Thymus (tissue), 11 donors: ENCODE results near the gene ZDHHC13. TPM values are rescaled to one million over a fixed set of nuclear protein-coding genes. Genes with fewer than 3 reads are reported as not detected.

Experiments
- DNase-seq, 9 donors: peaks; one replicate each; pipeline ENCODE4 v3.0.0-alpha.2; 2013; ENCODE audit warnings: low spot score in 9 of 9, low read depth in 6 of 9, missing footprints in 1 of 9
- H3K27ac ChIP-seq, 2 donors: one replicate each; pipeline ENCODE4 v1.5.1; 2013; ENCODE audit warnings: control low read depth in 1 of 2, low read depth in 1 of 2, low read length in 1 of 2, mild to moderate bottlenecking in 1 of 2, moderate library complexity in 1 of 2
- H3K27me3 ChIP-seq, 2 donors: one replicate each; pipeline ENCODE4 v1.5.1; 2013; ENCODE audit warnings: low read length in 1 of 2; ENCODE audit not compliant: control insufficient read depth in 2 of 2, insufficient read depth in 1 of 2
- H3K36me3 ChIP-seq, 2 donors: one replicate each; pipeline ENCODE4 v1.5.1; 2013; ENCODE audit warnings: low read length in 1 of 2, mild to moderate bottlenecking in 1 of 2, moderate library complexity in 1 of 2; ENCODE audit not compliant: control insufficient read depth in 2 of 2, insufficient read depth in 2 of 2
- H3K4me1 ChIP-seq, 2 donors: one replicate each; pipeline ENCODE4 v1.5.1; 2013; ENCODE audit warnings: low read length in 2 of 2; ENCODE audit not compliant: control insufficient read depth in 2 of 2, insufficient read depth in 2 of 2
- H3K4me3 ChIP-seq, 2 donors: one replicate each; pipeline ENCODE4 v1.5.1; 2013; ENCODE audit warnings: low read length in 2 of 2, control low read depth in 1 of 2, mild to moderate bottlenecking in 1 of 2
- H3K9me3 ChIP-seq, 2 donors: one replicate each; pipeline ENCODE4 v1.5.1; 2013; ENCODE audit warnings: low read length in 1 of 2, mild to moderate bottlenecking in 1 of 2; ENCODE audit not compliant: control insufficient read depth in 2 of 2, insufficient read depth in 1 of 2
- WGBS: extraction: QIAGEN DNeasy Blood & Tissue Kit; methylation state at CpG from one replicate; pipeline ENCODE4 v1.1.7; 2013; 5-methylcytosine and 5-hydroxymethylcytosine counted together
- polyA plus RNA-seq: library from polyadenylated mRNA; stranded (reverse); fragments of 200-250 nt; gene quantifications from one replicate; pipeline ENCODE4 v1.2.3, GENCODE V29; 2013
- total RNA-seq: library from RNA; stranded (reverse); fragments of 120-200 nt; gene quantifications from one replicate; pipeline ENCODE4 v1.2.4, GENCODE V29; 2013
- donor health status: healthy.

ZDHHC13 gene
- total and polyA plus RNA-seq, 2 donors: 15.7 to 23.6 TPM

- 65% methylated on average over 3 of the region's 3 CpGs for WGBS
- Histone ChIP-seq H3K27ac (no peak overlapping the region), H3K4me1 (no peaks in the 10 kb centered on the region), H3K27me3 (no peaks in the 10 kb centered on the region), H3K4me3 (no peak overlapping the region), H3K9me3 (no peaks in the 10 kb centered on the region), H3K36me3 (peaks cover 0 to 13% of the 10 kb centered on the region in 2 donors)
- no peak for DNase-seq
Measured at GRCh38 chr11:19145319-19145718, 28.4 kb downstream of the ZDHHC13 start.

DNA sequence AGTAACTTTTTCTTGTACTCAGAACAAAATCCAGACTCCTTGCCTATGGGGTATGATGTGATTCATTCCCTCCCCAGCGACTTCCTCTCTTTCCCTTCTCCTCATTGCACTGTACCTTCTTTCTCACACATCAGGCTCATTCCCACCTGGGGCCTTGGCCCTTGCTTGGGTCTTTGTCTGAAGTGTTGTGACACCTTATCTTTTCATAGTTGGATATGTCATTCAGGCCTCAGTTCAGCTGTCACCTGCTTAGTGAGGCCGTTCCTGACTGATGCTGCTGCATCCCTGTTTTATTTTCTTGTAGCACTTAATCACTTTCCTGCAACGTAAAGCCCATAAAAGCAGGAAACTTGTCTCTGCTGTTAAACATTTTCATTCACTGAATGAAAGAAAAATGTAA is 39.9 kb downstream of the ZDHHC13 start:
- Histone ChIP-seq H3K4me3 (no peak overlapping the region), H3K9me3 (no peaks in the 10 kb centered on the region), H3K4me1 (no peaks in the 10 kb centered on the region), H3K27me3 (no peaks in the 10 kb centered on the region), H3K36me3 (peaks cover 9 to 12% of the 10 kb centered on the region in 2 donors), H3K27ac (no peak overlapping the region)
- WGBS: 64% methylated on average over 3 of the region's 3 CpGs
- DNase-seq: no peak

GRCh38 chr11:19160847-19161246 is 43.9 kb downstream of the ZDHHC13 start:
- no peaks in the 10 kb centered on the region for H3K9me3 ChIP-seq
- DNase-seq: no peak
- peaks cover 14% of the 10 kb centered on the region in 2 donors for H3K36me3 ChIP-seq
- H3K27ac ChIP-seq: no peak overlapping the region
- no peaks in the 10 kb centered on the region for H3K27me3 ChIP-seq
- WGBS: 99% methylated on average over 6 of the region's 6 CpGs
- no peak overlapping the region for H3K4me3 ChIP-seq
- H3K4me1 ChIP-seq: no peaks in the 10 kb centered on the region

DNA sequence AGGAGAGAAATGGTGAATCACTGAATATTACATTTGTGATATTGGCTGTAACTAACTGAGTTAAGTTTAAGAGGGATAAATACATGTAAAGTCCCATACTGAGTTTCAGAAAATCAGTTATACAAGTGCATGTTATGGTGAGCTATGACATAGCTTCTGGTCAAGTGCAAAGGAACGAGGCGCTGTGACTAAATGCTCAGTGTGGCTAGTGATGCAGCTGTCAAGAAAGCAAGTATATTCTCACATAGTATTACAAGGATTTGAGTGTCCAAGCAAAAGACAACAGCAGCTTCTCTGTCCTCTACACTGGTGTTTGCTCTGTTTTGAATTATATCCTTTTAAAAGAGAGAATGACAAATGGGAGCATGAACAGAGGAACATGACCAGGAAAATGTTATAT is 44.7 kb downstream of the ZDHHC13 start:
- WGBS: 100% methylated on average over 2 of the region's 2 CpGs
- Histone ChIP-seq H3K27me3 (no peaks in the 10 kb centered on the region), H3K4me3 (no peak overlapping the region), H3K9me3 (no peaks in the 10 kb centered on the region), H3K27ac (no peak overlapping the region), H3K4me1 (no peaks in the 10 kb centered on the region), H3K36me3 (peaks cover 13% of the 10 kb centered on the region in 2 donors)
- no peak for DNase-seq

DNA sequence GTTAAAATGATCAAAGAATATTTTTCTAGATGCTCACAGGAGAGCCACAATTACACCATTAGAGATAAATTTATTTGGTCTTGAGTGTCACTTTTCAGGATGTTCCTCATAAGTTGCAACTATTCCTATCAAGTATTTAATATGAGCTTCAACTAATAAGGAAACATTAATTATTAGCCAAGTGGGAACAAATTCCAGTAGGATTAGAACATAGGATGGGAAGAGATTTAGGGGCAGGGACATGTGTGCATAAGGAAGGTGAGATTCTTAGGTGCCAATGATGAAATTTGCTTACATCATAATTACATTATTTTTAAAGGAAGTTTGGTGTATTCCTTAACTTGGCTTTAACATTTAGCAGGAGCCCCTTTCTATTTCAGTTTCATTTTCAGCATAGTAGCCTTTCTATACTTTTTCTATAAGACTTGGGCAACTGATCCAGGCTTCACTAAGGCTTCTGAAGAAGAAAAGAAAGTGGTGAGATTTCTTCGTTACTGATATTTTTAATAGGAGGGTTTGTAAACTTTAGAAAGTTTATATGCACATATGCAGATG is 46.1 kb downstream of the ZDHHC13 start:
- Histone ChIP-seq H3K4me3 (no peak overlapping the region), H3K9me3 (no peaks in the 10 kb centered on the region), H3K4me1 (no peaks in the 10 kb centered on the region), H3K27ac (no peak overlapping the region), H3K36me3 (peaks cover 14 to 20% of the 10 kb centered on the region in 2 donors), H3K27me3 (no peaks in the 10 kb centered on the region)
- WGBS: 99% methylated on average over 1 of the region's 1 CpG
- DNase-seq: no peak

DNA sequence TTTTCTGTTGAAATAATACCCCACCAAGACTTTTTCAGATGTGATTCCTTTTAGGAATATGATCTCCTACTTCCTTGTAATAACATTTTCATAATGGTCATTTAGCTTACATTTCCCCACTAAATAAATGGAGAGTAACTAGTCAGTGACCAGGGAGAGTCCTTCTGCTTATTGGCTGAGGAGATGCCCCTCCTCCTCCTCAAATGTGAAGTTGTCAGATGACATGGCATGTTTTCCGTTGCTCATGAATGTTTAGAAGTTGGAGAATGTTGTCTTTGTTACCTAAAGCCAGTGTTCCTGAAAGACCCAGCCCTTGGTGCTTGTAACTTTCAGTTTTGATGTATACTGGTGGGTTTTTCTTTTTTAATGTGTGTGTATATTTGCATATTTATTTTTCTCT is 46.6 kb downstream of the ZDHHC13 start:
- Histone ChIP-seq H3K9me3 (no peaks in the 10 kb centered on the region), H3K4me3 (no peak overlapping the region), H3K4me1 (no peaks in the 10 kb centered on the region), H3K27ac (no peak overlapping the region), H3K36me3 (peaks cover 15 to 23% of the 10 kb centered on the region in 2 donors), H3K27me3 (no peaks in the 10 kb centered on the region)
- 90% methylated on average over 1 of the region's 1 CpG for WGBS
- DNase-seq: no peak

- H3K9me3 ChIP-seq: no peaks in the 10 kb centered on the region
- H3K4me1 ChIP-seq: no peaks in the 10 kb centered on the region
- no peak overlapping the region for H3K27ac ChIP-seq
- WGBS: 95% methylated on average over 4 of the region's 4 CpGs
- H3K4me3 ChIP-seq: no peak overlapping the region
- no peak for DNase-seq
- H3K36me3 ChIP-seq: peaks cover 15 to 23% of the 10 kb centered on the region in 2 donors
- H3K27me3 ChIP-seq: no peaks in the 10 kb centered on the region
Measured at GRCh38 chr11:19164230-19164855, 47.4 kb downstream of the ZDHHC13 start.

GRCh38 chr11:19164881-19165280 is 47.9 kb downstream of the ZDHHC13 start:
- Histone ChIP-seq H3K4me1 (no peaks in the 10 kb centered on the region), H3K9me3 (no peaks in the 10 kb centered on the region), H3K36me3 (peaks cover 15 to 23% of the 10 kb centered on the region in 2 donors), H3K4me3 (no peak overlapping the region), H3K27ac (no peak overlapping the region), H3K27me3 (no peaks in the 10 kb centered on the region)
- no peak for DNase-seq
- WGBS: 98% methylated on average over 2 of the region's 2 CpGs

DNA sequence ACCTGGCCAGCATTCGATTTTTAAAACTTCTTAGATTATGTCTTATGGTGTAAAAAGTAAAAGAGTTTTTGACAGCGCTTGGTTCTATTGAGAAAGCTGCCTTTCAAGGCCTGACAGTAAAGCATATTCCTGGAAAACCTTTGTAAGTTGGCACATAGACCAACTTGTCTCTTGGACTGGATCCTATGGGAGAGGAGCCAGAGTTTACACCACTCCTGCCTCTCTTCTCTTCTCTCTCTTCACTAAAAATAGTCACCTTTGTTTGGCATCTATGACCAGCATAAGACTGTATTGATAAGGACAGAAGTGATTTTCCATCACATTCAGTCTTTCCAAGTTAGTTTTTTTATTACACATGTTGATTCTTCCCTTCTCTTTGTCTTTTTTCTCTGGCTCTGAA is 51.1 kb downstream of the ZDHHC13 start:
- Histone ChIP-seq H3K27me3 (no peaks in the 10 kb centered on the region), H3K9me3 (no peaks in the 10 kb centered on the region), H3K36me3 (peaks cover 19 to 37% of the 10 kb centered on the region in 2 donors), H3K4me3 (no peak overlapping the region), H3K27ac (no peak overlapping the region), H3K4me1 (no peaks in the 10 kb centered on the region)
- DNase-seq: no peak
- 96% methylated on average over 2 of the region's 2 CpGs for WGBS
